K562 (cell line): ENCODE data around the gene CD300E. TPM values are rescaled to one million over a fixed set of nuclear protein-coding genes. Genes with fewer than 3 reads are reported as not detected.

Experiments used
- ATAC-seq: fragments of 200-7000 bp; cut with Tn5 transposase; 3 replicates; pipeline ENCODE4 v1.9.1; 2020; ENCODE audit warnings: moderate library complexity
- BruUV-seq: library from RNA; stranded (reverse); fragments of 400-500 nt; replicated peaks from 2 replicates; lab custom pipeline; 2021; lab: Mats Ljungman, UMichigan
- CTCF ChIA-PET: fragments of 300-600 bp; formaldehyde crosslinking; extraction: SDS; loops from one replicate; lab custom pipeline; 2021; ENCODE audit warnings: low intra/inter-chr PET ratio; lab: Yijun Ruan, JAX
- POLR2A ChIA-PET: fragments of 300-600, 350-650 bp; sonication (Branson Sonifier 250); formaldehyde crosslinking; extraction: SDS; loops from one replicate; lab custom pipeline; 2021; ENCODE audit warnings: antibody characterized with exemption, inconsistent platforms; lab: Yijun Ruan, JAX
- DNase-seq, 4 experiments: peaks; one replicate each; pipeline versions ENCODE4 v3.0.0 to v3.0.0-alpha.2; 2011 to 2018; ENCODE audit warnings: low spot score in 3 of 4, mixed read lengths in 3 of 4; ENCODE audit errors: extremely low read depth in 1 of 4
- FAIRE-seq: peaks from 2 replicates; lab custom pipeline; 2011; peaks lifted over from hg19 to GRCh38; lab: Jason Lieb, UNC
- H2AFZ ChIP-seq: 2 replicates; pipeline ENCODE4 v1.6.0; 2011; ENCODE audit warnings: low read depth, low read length, control low read depth, inconsistent platforms
- H3K27ac ChIP-seq: fragments of 200-600 bp; 3 replicates; pipeline ENCODE4 v1.8.0; 2011; ENCODE audit warnings: low read depth, mild to moderate bottlenecking, control low read depth, inconsistent platforms, low read length, moderate library complexity, mixed read lengths; ENCODE audit errors: extremely low read depth
- H3K27me3 ChIP-seq, 2 experiments: fragments of 300-600 bp in 1 of 2; 2 replicates in 1 of 2; 3 replicates in 1 of 2; pipeline versions ENCODE4 v1.6.0 to v1.8.0; 2011; ENCODE audit warnings: inconsistent platforms in 2 of 2, low read length in 2 of 2, mild to moderate bottlenecking in 1 of 2, mixed read lengths in 1 of 2, moderate library complexity in 1 of 2; ENCODE audit not compliant: control insufficient read depth in 2 of 2, insufficient read depth in 2 of 2
- H3K36me3 ChIP-seq: fragments of 300-600 bp; 3 replicates; pipeline ENCODE4 v1.8.0; 2011; ENCODE audit warnings: mild to moderate bottlenecking, low read length, inconsistent platforms; ENCODE audit not compliant: control insufficient read depth, insufficient read depth
- H3K4me1 ChIP-seq, 2 experiments: fragments of 200-600 bp in 1 of 2; replicated peaks in 1 of 2; 2 replicates in 1 of 2; 3 replicates in 1 of 2; pipeline versions ENCODE4 v1.5.1 to v1.8.0; 2011; ENCODE audit warnings: inconsistent platforms in 2 of 2, low read length in 2 of 2, mild to moderate bottlenecking in 1 of 2, mixed read lengths in 1 of 2, moderate library complexity in 1 of 2; ENCODE audit not compliant: control insufficient read depth in 2 of 2, insufficient read depth in 2 of 2
- H3K4me2 ChIP-seq: 2 replicates; pipeline ENCODE4 v1.6.1; 2011; ENCODE audit warnings: low read length, control low read depth, inconsistent platforms, mixed read lengths; ENCODE audit not compliant: insufficient read depth
- H3K4me3 ChIP-seq: fragments of 200-600 bp; sonication (generic), shearing (Covaris generic); 2 replicates; pipeline ENCODE4 v1.5.1; 2016; ENCODE audit warnings: control low read depth, inconsistent platforms
- H3K79me2 ChIP-seq: fragments of 200-600 bp; 3 replicates; pipeline ENCODE4 v1.8.0; 2011; ENCODE audit warnings: low read length, inconsistent platforms; ENCODE audit not compliant: control insufficient read depth, insufficient read depth
- H3K9ac ChIP-seq, 2 experiments: 2 replicates each; pipeline versions ENCODE4 v1.6.0 to v1.6.1; 2011; ENCODE audit warnings: low read depth in 2 of 2, low read length in 2 of 2, control low read depth in 1 of 2, inconsistent platforms in 1 of 2, mild to moderate bottlenecking in 1 of 2, mixed read lengths in 1 of 2; ENCODE audit not compliant: insufficient read depth in 1 of 2
- H3K9me1 ChIP-seq: one replicate; pipeline ENCODE4 v1.6.0; 2011; ENCODE audit warnings: inconsistent platforms, mild to moderate bottlenecking, low read length, moderate library complexity; ENCODE audit not compliant: control insufficient read depth, insufficient read depth
- H3K9me3 ChIP-seq: replicated peaks from 2 replicates; pipeline ENCODE4 v1.5.1; 2011; ENCODE audit warnings: low read depth, low read length, inconsistent platforms; ENCODE audit not compliant: control insufficient read depth, insufficient read depth
- H4K20me1 ChIP-seq: replicated peaks from 2 replicates; pipeline ENCODE4 v1.6.1; 2011; ENCODE audit warnings: low read length, inconsistent platforms, mixed read lengths; ENCODE audit not compliant: control insufficient read depth, insufficient read depth
- BRD9 ChIP-seq: fragments of 450-650 bp; IDR thresholded peaks from 2 replicates; pipeline ENCODE4 v1.6.1; 2018; ENCODE audit warnings: low read depth; ENCODE audit not compliant: partially characterized antibody
- HDAC8 ChIP-seq: fragments of 450-650 bp; IDR thresholded peaks from 2 replicates; pipeline ENCODE4 v1.6.1; 2016; ENCODE audit warnings: mild to moderate bottlenecking, missing genetic modification characterization, moderate library complexity, missing compliant biosample characterization
- ZNF134 ChIP-seq: fragments of 250-450 bp; sonication (Bioruptor Pico); conservative IDR thresholded peaks from 2 replicates; pipeline ENCODE4 v1.4.0; 2020
- ZNF785 ChIP-seq: fragments of 250-450 bp; sonication (Bioruptor Pico); IDR thresholded peaks from 2 replicates; pipeline ENCODE4 v1.4.0; 2020; ENCODE audit warnings: mild to moderate bottlenecking
- WGBS: fragments of 100-300 bp; shearing (Covaris generic); methylation state at CpG from one replicate; pipeline ENCODE4 v1.1.6; 2016; ENCODE audit warnings: low coverage, mixed read lengths; ENCODE audit not compliant: insufficient coverage; ENCODE audit errors: missing lambda C conversion rate; 5-methylcytosine and 5-hydroxymethylcytosine counted together
- in situ Hi-C: fragments of 300-500 bp; cut with MboI; formaldehyde crosslinking; loops from 4 replicates; pipeline ENCODE4 v1.15.0; 2018; ENCODE audit warnings: inconsistent platforms, mixed read lengths
- intact Hi-C: fragments of 100-400 bp; cut with micrococcal nuclease; formaldehyde crosslinking; loops from 2 replicates; pipeline ENCODE4 v1.14.2; 2022
- polyA plus RNA-seq, 8 experiments: library from polyadenylated mRNA; depleted of rRNA in 4 of 8; stranded (reverse) in 5 of 8; unstranded in 3 of 8; fragments of >200 nt; fragmentation: Nextera tagmentation in 2 of 8; fragmentation: Illumina TruSeq in 1 of 8; extraction: Ambion mirVana in 2 of 8; extraction: Trizol in 1 of 8; gene quantifications; 2 replicates each; pipeline versions ENCODE4 v1.2.1 to v1.2.3, GENCODE V29; 2011 to 2014; ENCODE audit warnings: inconsistent platforms in 1 of 8, missing spikeins in 1 of 8
- total RNA-seq, 7 experiments: library from RNA; depleted of rRNA in 6 of 7; stranded (reverse); fragments of >200 nt in 6 of 7; fragmentation: Illumina TruSeq in 2 of 7; extraction: Trizol in 2 of 7; gene quantifications; 2 replicates each; pipeline versions ENCODE4 v1.2.1 to v1.2.3, GENCODE V29; 2011 to 2021; ENCODE audit warnings: low replicate concordance in 1 of 7
- TF ChIP-seq, protein P1 (sequence below): sonication (generic); formaldehyde crosslinking; IDR thresholded peaks from 2 replicates; pipeline ENCODE4 v1.4.0; 2020; ENCODE audit warnings: mild to moderate bottlenecking, missing genetic modification reagents
- TF ChIP-seq, protein P2 (sequence below), 2 experiments: fragments of 450-650 bp; IDR thresholded peaks; 2 replicates each; pipeline ENCODE4 v1.6.1; 2016

The CD300E gene
- total and polyA plus RNA-seq, 9 of the 15 experiments (the other 6 are each of a cell fraction or from before 2014, with no cell fraction given) = not detected

DNA sequence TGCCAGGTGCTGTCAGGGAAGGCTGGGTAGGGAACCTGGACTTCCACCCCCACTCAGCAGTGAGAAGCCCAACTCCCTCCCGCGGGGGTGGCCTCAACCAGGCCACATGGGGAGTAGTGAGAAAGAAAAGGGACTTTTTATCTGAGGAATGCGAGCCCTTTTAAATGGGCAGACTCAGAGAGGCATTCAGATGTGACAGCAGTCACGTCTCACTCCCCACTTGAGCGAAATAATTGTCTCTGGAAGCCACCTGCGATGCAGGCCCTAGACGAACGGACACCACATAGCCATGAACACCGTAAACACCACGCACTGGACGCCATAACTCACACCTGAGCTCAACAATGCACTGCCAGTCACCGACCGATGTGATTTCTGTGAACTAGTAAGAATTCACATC is 11.9 kb upstream of the CD300E start (continued):
- TF ChIP-seq, protein P1, sequence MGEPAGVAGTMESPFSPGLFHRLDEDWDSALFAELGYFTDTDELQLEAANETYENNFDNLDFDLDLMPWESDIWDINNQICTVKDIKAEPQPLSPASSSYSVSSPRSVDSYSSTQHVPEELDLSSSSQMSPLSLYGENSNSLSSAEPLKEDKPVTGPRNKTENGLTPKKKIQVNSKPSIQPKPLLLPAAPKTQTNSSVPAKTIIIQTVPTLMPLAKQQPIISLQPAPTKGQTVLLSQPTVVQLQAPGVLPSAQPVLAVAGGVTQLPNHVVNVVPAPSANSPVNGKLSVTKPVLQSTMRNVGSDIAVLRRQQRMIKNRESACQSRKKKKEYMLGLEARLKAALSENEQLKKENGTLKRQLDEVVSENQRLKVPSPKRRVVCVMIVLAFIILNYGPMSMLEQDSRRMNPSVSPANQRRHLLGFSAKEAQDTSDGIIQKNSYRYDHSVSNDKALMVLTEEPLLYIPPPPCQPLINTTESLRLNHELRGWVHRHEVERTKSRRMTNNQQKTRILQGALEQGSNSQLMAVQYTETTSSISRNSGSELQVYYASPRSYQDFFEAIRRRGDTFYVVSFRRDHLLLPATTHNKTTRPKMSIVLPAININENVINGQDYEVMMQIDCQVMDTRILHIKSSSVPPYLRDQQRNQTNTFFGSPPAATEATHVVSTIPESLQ (CRISPR knock-in tag) = no peak

DNA sequence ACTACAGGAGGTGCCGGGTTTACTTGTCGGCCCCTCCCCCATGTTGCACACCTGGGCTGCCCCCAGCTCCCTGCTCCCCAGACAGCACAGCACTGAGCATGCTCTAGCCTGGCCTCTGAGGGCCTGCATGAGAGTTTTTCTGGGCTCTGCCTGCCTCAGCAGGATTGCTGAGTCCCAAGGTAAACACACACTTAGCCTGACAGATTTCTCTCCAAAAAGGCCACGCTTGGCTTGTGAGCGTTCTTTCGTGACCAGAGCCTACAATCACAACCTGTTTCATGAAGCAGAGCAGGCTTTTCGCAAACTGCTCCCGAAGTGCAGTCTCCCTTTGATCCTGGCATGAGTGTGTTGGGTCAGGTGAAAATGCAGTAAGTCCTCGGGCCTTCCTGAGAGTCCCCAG is 9.8 kb upstream of the CD300E start:
- no peaks in the 10 kb centered on the region for H3K9me1 ChIP-seq
- no peaks in the 10 kb centered on the region for H4K20me1 ChIP-seq
- H3K79me2 ChIP-seq = no peaks in the 10 kb centered on the region
- ATAC-seq = no peak
- H3K4me2 ChIP-seq = no peak overlapping the region
- H3K27ac ChIP-seq = no peak overlapping the region
- in situ Hi-C loops = no loop called here
- ChIA-PET CTCF (no interaction called here), POLR2A (interaction anchor here (1.0 kb wide), 1 partner anchor 10 kb away, joined by 4 read pairs; the partner anchor contains the start of gene CD300E)
- intact Hi-C loops = no loop called here
- H3K9ac ChIP-seq = no peak overlapping the region
- no peaks in the 10 kb centered on the region for H3K9me3 ChIP-seq
- DNase-seq = no peak
- no peaks in the 10 kb centered on the region for H3K36me3 ChIP-seq
- BruUV-seq = no TSS peak
- H3K27me3 ChIP-seq = peaks cover 24 to 49% of the 10 kb centered on the region in 2 experiments
- FAIRE-seq = no peak
- H2AFZ ChIP-seq = no peak overlapping the region
- TF ChIP-seq HDAC8 (tag) = no peak
- TF ChIP-seq, protein P2, sequence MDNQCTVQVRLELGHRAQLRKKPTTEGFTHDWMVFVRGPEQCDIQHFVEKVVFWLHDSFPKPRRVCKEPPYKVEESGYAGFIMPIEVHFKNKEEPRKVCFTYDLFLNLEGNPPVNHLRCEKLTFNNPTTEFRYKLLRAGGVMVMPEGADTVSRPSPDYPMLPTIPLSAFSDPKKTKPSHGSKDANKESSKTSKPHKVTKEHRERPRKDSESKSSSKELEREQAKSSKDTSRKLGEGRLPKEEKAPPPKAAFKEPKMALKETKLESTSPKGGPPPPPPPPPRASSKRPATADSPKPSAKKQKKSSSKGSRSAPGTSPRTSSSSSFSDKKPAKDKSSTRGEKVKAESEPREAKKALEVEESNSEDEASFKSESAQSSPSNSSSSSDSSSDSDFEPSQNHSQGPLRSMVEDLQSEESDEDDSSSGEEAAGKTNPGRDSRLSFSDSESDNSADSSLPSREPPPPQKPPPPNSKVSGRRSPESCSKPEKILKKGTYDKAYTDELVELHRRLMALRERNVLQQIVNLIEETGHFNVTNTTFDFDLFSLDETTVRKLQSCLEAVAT (IDR thresholded peaks at IDR 0.05) = no peak
- TF ChIP-seq ZNF134 (CRISPR knock-in tag) = no peak
- no peak for TF ChIP-seq BRD9
- TF ChIP-seq ZNF785 (CRISPR knock-in tag) = no peak
- H3K4me3 ChIP-seq = no peak overlapping the region
- no peaks in the 10 kb centered on the region for H3K4me1 ChIP-seq
- 11% methylated on average over 8 of the region's 8 CpGs for WGBS
